Trophoblast cell (in vitro differentiated cells and primary cell): Measurements from ENCODE around the gene ATP8B2.

Experiments used
- DNase-seq, 2 donors: peaks; one replicate each; pipeline ENCODE4 v3.0.0-alpha.2; 2016
- H2AFZ ChIP-seq: 2 replicates; pipeline ENCODE4 v1.6.1; 2013; ENCODE audit warnings: low read length, moderate library complexity, mild to moderate bottlenecking; ENCODE audit not compliant: insufficient read depth, poor library complexity
- H2AK5ac ChIP-seq: 2 replicates; pipeline ENCODE4 v1.6.1; 2013; ENCODE audit warnings: mild to moderate bottlenecking, low read length
- H2BK120ac ChIP-seq: 2 replicates; pipeline ENCODE4 v1.6.1; 2013; ENCODE audit warnings: low read length, mild to moderate bottlenecking, moderate library complexity; ENCODE audit not compliant: insufficient read depth, poor library complexity
- H2BK12ac ChIP-seq: 2 replicates; pipeline ENCODE4 v1.6.1; 2013; ENCODE audit warnings: mild to moderate bottlenecking, low read length, moderate library complexity
- H2BK5ac ChIP-seq: 2 replicates; pipeline ENCODE4 v1.6.1; 2013; ENCODE audit warnings: low read length, low read depth, moderate library complexity, mild to moderate bottlenecking; ENCODE audit not compliant: poor library complexity
- H3K14ac ChIP-seq: 2 replicates; pipeline ENCODE4 v1.6.1; 2013; ENCODE audit warnings: mild to moderate bottlenecking, low read length
- H3K18ac ChIP-seq: 2 replicates; pipeline ENCODE4 v1.6.1; 2013; ENCODE audit warnings: mild to moderate bottlenecking, low read length
- H3K23ac ChIP-seq: 2 replicates; pipeline ENCODE4 v1.6.1; 2013; ENCODE audit warnings: low read length
- H3K27ac ChIP-seq: 2 replicates; pipeline ENCODE4 v1.5.1; 2013; ENCODE audit warnings: low read depth, mild to moderate bottlenecking, inconsistent platforms, low read length, moderate library complexity
- H3K27me3 ChIP-seq: 2 replicates; pipeline ENCODE4 v1.6.1; 2013; ENCODE audit warnings: inconsistent platforms, mild to moderate bottlenecking, low read length, moderate library complexity; ENCODE audit not compliant: insufficient read depth
- H3K36me3 ChIP-seq, 2 experiments: 1 replicate in 1 of 2; 2 replicates in 1 of 2; pipeline ENCODE4 v1.6.1; 2013; ENCODE audit warnings: low read length in 2 of 2, mild to moderate bottlenecking in 2 of 2, moderate library complexity in 1 of 2; ENCODE audit not compliant: insufficient read depth in 2 of 2, control insufficient read depth in 1 of 2
- H3K4ac ChIP-seq: 2 replicates; pipeline ENCODE4 v1.6.1; 2013; ENCODE audit warnings: low read depth, mild to moderate bottlenecking, low read length, moderate library complexity
- H3K4me1 ChIP-seq, 2 experiments: 1 replicate in 1 of 2; 2 replicates in 1 of 2; pipeline ENCODE4 v1.6.1; 2013; ENCODE audit warnings: low read length in 2 of 2, mild to moderate bottlenecking in 2 of 2, moderate library complexity in 1 of 2; ENCODE audit not compliant: insufficient read depth in 2 of 2, control insufficient read depth in 1 of 2
- H3K4me2 ChIP-seq: 2 replicates; pipeline ENCODE4 v1.6.1; 2013; ENCODE audit warnings: inconsistent platforms, mild to moderate bottlenecking, low read length, moderate library complexity
- H3K4me3 ChIP-seq: 2 replicates; pipeline ENCODE4 v1.5.1; 2013; ENCODE audit warnings: mild to moderate bottlenecking, low read depth, low read length, inconsistent platforms
- H3K79me1 ChIP-seq: one replicate; pipeline ENCODE4 v1.6.1; 2013; ENCODE audit warnings: low read length
- H3K79me2 ChIP-seq: 2 replicates; pipeline ENCODE4 v1.6.1; 2013; ENCODE audit warnings: low read length, mild to moderate bottlenecking; ENCODE audit not compliant: control insufficient read depth, insufficient read depth, poor library complexity
- H3K9ac ChIP-seq: 2 replicates; pipeline ENCODE4 v1.6.1; 2013; ENCODE audit warnings: mild to moderate bottlenecking, low read length
- H3K9me3 ChIP-seq: 2 replicates; pipeline ENCODE4 v1.6.1; 2013; ENCODE audit warnings: low read depth, mild to moderate bottlenecking, control low read depth, inconsistent platforms, low read length; ENCODE audit not compliant: insufficient read depth
- H4K12ac ChIP-seq: 2 replicates; pipeline ENCODE4 v1.6.1; 2013; ENCODE audit warnings: low read depth, mild to moderate bottlenecking, low read length, moderate library complexity
- H4K8ac ChIP-seq: 2 replicates; pipeline ENCODE4 v1.6.1; 2013; ENCODE audit warnings: low read depth, mild to moderate bottlenecking, low read length, moderate library complexity
- H4K91ac ChIP-seq: one replicate; pipeline ENCODE4 v1.6.1; 2013; ENCODE audit warnings: low read depth, mild to moderate bottlenecking, low read length, moderate library complexity
- WGBS: extraction: QIAGEN DNeasy Blood & Tissue Kit; methylation state at CpG from one replicate; pipeline ENCODE4 v1.1.7; 2013; ENCODE audit warnings: missing lambda C conversion rate; ENCODE audit not compliant: insufficient read length, insufficient coverage; ENCODE audit errors: extremely low coverage; 5-methylcytosine and 5-hydroxymethylcytosine counted together

ATP8B2 gene

DNA sequence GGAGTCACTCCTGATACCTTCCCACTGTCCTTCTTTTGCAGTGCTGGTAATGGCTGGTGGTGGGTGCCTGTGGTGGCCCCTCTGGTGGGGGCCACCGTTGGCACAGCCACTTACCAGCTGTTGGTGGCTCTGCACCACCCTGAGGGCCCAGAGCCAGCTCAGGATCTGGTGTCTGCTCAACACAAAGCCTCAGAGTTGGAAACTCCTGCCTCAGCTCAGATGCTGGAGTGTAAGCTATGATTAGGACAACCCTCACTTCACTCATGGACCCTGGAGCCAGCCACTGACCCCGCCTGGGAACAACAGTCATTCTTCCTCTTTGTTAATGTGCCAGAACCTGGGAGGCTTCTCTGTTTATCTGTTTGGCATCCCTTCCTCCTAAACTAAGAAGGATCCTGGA is 1.1 kb upstream of the ATP8B2 start:
- H2BK120ac ChIP-seq, result no peak overlapping the region
- no CpG with 5 or more reads among the region's 2 CpGs for WGBS
- no peak overlapping the region for H3K23ac ChIP-seq
- H3K4me1 ChIP-seq, result peaks cover 5 to 22% of the 10 kb centered on the region in 2 experiments
- no peak overlapping the region for H3K9ac ChIP-seq
- H3K9me3 ChIP-seq, result no peaks in the 10 kb centered on the region
- DNase-seq, result no peak
- no peak overlapping the region for H3K4ac ChIP-seq
- H3K79me2 ChIP-seq, result no peaks in the 10 kb centered on the region
- no peak overlapping the region for H3K4me3 ChIP-seq
- H3K79me1 ChIP-seq, result peaks cover 4% of the 10 kb centered on the region
- H3K36me3 ChIP-seq, result no peaks in the 10 kb centered on the region
- no peak overlapping the region for H4K12ac ChIP-seq
- H2AFZ ChIP-seq, result no peak overlapping the region
- H2BK5ac ChIP-seq, result no peak overlapping the region
- no peak overlapping the region for H2AK5ac ChIP-seq
- H3K4me2 ChIP-seq, result no peak overlapping the region
- no peak overlapping the region for H2BK12ac ChIP-seq
- no peaks in the 10 kb centered on the region for H3K27me3 ChIP-seq
- H4K8ac ChIP-seq, result no peak overlapping the region
- no peak overlapping the region for H3K18ac ChIP-seq
- no peak overlapping the region for H3K27ac ChIP-seq
- H4K91ac ChIP-seq, result no peak overlapping the region
- H3K14ac ChIP-seq, result no peak overlapping the region

DNA sequence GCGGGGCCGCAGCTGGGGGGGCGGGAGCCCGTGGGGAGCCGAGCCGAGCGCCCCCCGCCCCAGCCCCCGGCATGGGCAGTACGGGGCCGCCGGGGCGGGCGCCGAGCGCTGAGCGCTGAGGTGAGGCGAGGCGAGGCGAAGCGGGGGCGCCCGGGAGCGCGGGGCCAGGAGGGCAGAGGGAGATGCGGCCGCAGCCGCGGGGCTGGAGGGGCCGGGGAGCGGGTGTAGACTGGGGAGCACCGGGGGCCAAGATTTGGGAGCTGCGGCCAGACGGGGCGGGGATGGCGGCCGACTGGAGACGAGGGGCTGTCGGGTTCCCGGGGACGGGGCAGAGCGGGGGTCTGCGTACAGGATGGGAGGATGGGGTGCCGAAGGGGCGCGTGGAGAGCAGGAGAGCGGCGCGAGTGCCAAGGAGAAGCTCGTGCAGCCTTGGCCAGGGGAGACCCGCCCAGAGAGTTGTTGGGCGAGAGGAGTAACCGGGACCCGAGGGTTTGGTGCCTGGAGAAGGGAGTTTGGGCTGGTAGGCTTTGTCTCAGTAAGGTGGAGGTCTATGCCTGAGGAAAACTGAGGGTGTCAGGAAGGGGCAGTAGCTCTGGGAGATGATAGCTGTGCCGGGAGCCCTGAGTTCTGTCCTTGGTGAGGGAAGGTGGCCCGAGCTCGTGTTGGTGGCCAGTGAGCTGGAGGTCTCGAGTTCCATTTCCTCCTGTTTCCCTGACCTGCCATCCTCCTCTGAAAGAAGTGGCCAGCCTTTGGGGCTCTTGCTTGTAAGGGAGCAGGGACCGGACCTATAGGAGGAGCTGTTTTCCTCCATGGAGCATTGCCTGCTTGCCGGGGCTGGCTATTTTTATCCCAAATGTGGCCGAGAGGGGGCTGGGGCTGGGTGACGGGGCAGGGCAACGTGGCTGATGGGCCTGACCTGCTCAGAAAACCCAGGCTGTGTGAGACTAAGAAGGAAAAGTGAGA is 539 bp downstream of the ATP8B2 start:
- Histone ChIP-seq H4K12ac (no peak overlapping the region), H3K79me1 (peaks cover 4% of the 10 kb centered on the region), H3K27me3 (no peaks in the 10 kb centered on the region), H3K9me3 (no peaks in the 10 kb centered on the region), H3K4me1 (peaks cover 5 to 19% of the 10 kb centered on the region in 2 experiments), H3K23ac (no peak overlapping the region), H3K9ac (peak overlapping the region; percentile 60), H2BK12ac (no peak overlapping the region), H3K18ac (peak overlapping the region; percentile 19), H3K4me2 (peak overlapping the region; percentile 85), H2AFZ (peak overlapping the region; percentile 32), H3K79me2 (no peaks in the 10 kb centered on the region), H2BK120ac (no peak overlapping the region), H2AK5ac (no peak overlapping the region), H4K8ac (peak overlapping the region; percentile 72), H3K4ac (peak overlapping the region; percentile 25), H2BK5ac (no peak overlapping the region), H4K91ac (no peak overlapping the region), H3K27ac (no peak overlapping the region), H3K14ac (no peak overlapping the region), H3K36me3 (no peaks in the 10 kb centered on the region), H3K4me3 (peak overlapping the region; percentile 82)
- DNase-seq, result peak; percentile 27 to 61
- no CpG with 5 or more reads among the region's 63 CpGs for WGBS

DNA sequence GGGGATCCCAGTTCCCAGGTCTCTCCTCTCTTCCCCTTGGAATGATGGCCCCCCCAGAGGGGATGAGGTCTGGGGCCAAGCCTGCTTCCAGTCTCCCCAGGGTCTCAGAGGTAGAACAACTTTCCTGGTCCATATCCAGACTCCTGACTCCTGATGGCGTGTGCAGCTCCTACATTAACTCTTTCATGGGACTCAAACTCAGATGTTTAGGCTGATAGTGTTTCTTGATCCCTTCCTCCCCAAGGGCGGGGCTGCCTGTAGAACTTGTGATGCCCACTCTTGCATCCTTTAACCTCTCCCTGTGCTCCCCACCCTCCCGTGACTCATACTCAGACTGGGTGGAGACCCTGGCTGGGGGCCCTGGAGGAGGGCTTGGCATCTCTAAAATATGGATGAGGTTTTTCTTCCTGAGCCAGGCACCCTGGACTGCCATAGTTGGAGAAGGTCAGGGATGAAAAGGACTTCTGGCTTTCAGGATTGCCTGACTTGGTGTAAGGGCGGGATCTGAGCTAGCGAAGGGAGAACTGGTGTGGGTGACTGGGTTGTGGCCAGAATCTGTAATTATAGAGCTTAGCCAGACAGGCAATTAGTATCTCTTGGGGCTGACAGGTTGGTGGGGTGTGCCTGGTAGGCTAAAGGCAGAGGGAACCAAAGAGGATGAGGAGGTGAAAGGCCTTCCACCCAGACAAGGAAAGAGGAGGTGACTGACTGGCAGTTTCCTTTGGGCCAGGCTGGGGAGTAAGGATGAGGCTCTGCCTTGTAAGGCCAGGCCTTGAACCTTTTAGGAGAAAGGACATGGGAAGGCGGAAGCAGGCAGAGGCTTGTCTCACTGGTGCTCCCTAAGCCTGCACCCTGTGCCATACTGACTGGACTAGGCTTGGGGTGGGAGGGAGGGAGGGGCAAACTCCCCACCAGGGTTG is 1.5 kb downstream of the ATP8B2 start:
- Histone ChIP-seq H3K79me2 (no peaks in the 10 kb centered on the region), H2BK120ac (no peak overlapping the region), H3K27ac (no peak overlapping the region), H2BK12ac (no peak overlapping the region), H4K91ac (no peak overlapping the region), H3K4me1 (peaks cover 5 to 17% of the 10 kb centered on the region in 2 experiments), H3K14ac (no peak overlapping the region), H2AK5ac (no peak overlapping the region), H3K79me1 (peaks cover 4% of the 10 kb centered on the region), H3K27me3 (no peaks in the 10 kb centered on the region), H3K23ac (no peak overlapping the region), H3K4me2 (peak overlapping the region; percentile 85), H3K9ac (no peak overlapping the region), H4K12ac (no peak overlapping the region), H3K9me3 (no peaks in the 10 kb centered on the region), H2AFZ (no peak overlapping the region), H3K4ac (no peak overlapping the region), H3K4me3 (no peak overlapping the region), H2BK5ac (no peak overlapping the region), H3K18ac (no peak overlapping the region), H4K8ac (no peak overlapping the region), H3K36me3 (peaks cover 4 to 9% of the 10 kb centered on the region in 2 experiments)
- WGBS, result no CpG with 5 or more reads among the region's 6 CpGs
- no peak for DNase-seq

GRCh38 chr1:154327466-154328317 is 2.4 kb downstream of the ATP8B2 start:
- Histone ChIP-seq H3K79me1 (peaks cover 4% of the 10 kb centered on the region), H3K27ac (no peak overlapping the region), H2AK5ac (no peak overlapping the region), H3K27me3 (no peaks in the 10 kb centered on the region), H3K4ac (no peak overlapping the region), H3K4me3 (no peak overlapping the region), H2BK120ac (no peak overlapping the region), H4K8ac (no peak overlapping the region), H3K9me3 (no peaks in the 10 kb centered on the region), H3K36me3 (peaks cover 4 to 12% of the 10 kb centered on the region in 2 experiments), H3K23ac (no peak overlapping the region), H2BK12ac (no peak overlapping the region), H4K91ac (no peak overlapping the region), H4K12ac (no peak overlapping the region), H3K14ac (no peak overlapping the region), H2AFZ (peak overlapping the region; percentile 24), H3K9ac (no peak overlapping the region), H3K79me2 (no peaks in the 10 kb centered on the region), H3K18ac (no peak overlapping the region), H3K4me2 (peak overlapping the region; percentile 88), H2BK5ac (no peak overlapping the region), H3K4me1 (peaks cover 5 to 17% of the 10 kb centered on the region in 2 experiments)
- WGBS, result no CpG with 5 or more reads among the region's 5 CpGs
- no peak for DNase-seq
